ENCODE measurements around the gene CACFD1. TPM values are rescaled to one million over a fixed set of nuclear protein-coding genes. Genes with fewer than 3 reads are reported as not detected.

Gene CACFD1
- total RNA-seq, 1 donor from 2014 or later, result 1.1 TPM

GRCh38 chr9:133472753-133473378 lies 13.1 kb downstream of the CACFD1 start:
- Mint-ChIP-seq H3K4me1 (ENCODE audit: low read depth) (no peaks in the 10 kb centered on the region), H3K4me3 (no peak overlapping the region), H3K9me3 (no peaks in the 10 kb centered on the region), H3K36me3 (ENCODE audit: low read depth) (no peaks in the 10 kb centered on the region), H3K27me3 (ENCODE audit: insufficient read depth) (no peaks in the 10 kb centered on the region), H3K27ac (no peak overlapping the region)
- intact Hi-C loops (cut with micrococcal nuclease), result no loop called here
- no peak for DNase-seq (ENCODE audit: low spot score)

GRCh38 chr9:133473743-133474142 lies 14.0 kb downstream of the CACFD1 start:
- Mint-ChIP-seq H3K4me3 (no peak overlapping the region), H3K9me3 (no peaks in the 10 kb centered on the region), H3K36me3 (ENCODE audit: low read depth) (no peaks in the 10 kb centered on the region), H3K4me1 (ENCODE audit: low read depth) (no peaks in the 10 kb centered on the region), H3K27ac (no peak overlapping the region), H3K27me3 (ENCODE audit: insufficient read depth) (no peaks in the 10 kb centered on the region)
- intact Hi-C loops (cut with micrococcal nuclease), result no loop called here
- DNase-seq (ENCODE audit: low spot score), result no peak

GRCh38 chr9:133474215-133474614 lies 14.4 kb downstream of the CACFD1 start:
- H3K27ac Mint-ChIP-seq, result no peak overlapping the region
- DNase-seq (ENCODE audit: low spot score), result no peak
- no peaks in the 10 kb centered on the region for H3K4me1 Mint-ChIP-seq (ENCODE audit: low read depth)
- no peaks in the 10 kb centered on the region for H3K27me3 Mint-ChIP-seq (ENCODE audit: insufficient read depth)
- intact Hi-C loops (cut with micrococcal nuclease), result no loop called here
- no peak overlapping the region for H3K4me3 Mint-ChIP-seq
- H3K9me3 Mint-ChIP-seq, result no peaks in the 10 kb centered on the region
- H3K36me3 Mint-ChIP-seq (ENCODE audit: low read depth), result no peaks in the 10 kb centered on the region

- Mint-ChIP-seq H3K36me3 (ENCODE audit: low read depth) (no peaks in the 10 kb centered on the region), H3K4me3 (no peak overlapping the region), H3K27ac (no peak overlapping the region), H3K4me1 (ENCODE audit: low read depth) (peaks cover 4% of the 10 kb centered on the region), H3K27me3 (ENCODE audit: insufficient read depth) (peaks cover 2% of the 10 kb centered on the region), H3K9me3 (no peaks in the 10 kb centered on the region)
- intact Hi-C loops (cut with micrococcal nuclease), result no loop called here
- no peak for DNase-seq (ENCODE audit: low spot score)
Observed at GRCh38 chr9:133474853-133475252, 15.1 kb downstream of the CACFD1 start.

- Mint-ChIP-seq H3K9me3 (no peaks in the 10 kb centered on the region), H3K4me3 (no peak overlapping the region), H3K27me3 (ENCODE audit: insufficient read depth) (peaks cover 3% of the 10 kb centered on the region), H3K4me1 (ENCODE audit: low read depth) (peaks cover 6% of the 10 kb centered on the region), H3K27ac (no peak overlapping the region), H3K36me3 (ENCODE audit: low read depth) (no peaks in the 10 kb centered on the region)
- DNase-seq (ENCODE audit: low spot score), result no peak
- intact Hi-C loops (cut with micrococcal nuclease), result no loop called here
Observed at GRCh38 chr9:133475292-133476012, 15.7 kb downstream of the CACFD1 start.

- H3K36me3 Mint-ChIP-seq (ENCODE audit: low read depth), result no peaks in the 10 kb centered on the region
- peaks cover 6% of the 10 kb centered on the region for H3K4me1 Mint-ChIP-seq (ENCODE audit: low read depth)
- peaks cover 5% of the 10 kb centered on the region for H3K27me3 Mint-ChIP-seq (ENCODE audit: insufficient read depth)
- DNase-seq (ENCODE audit: low spot score), result no peak
- H3K4me3 Mint-ChIP-seq, result no peak overlapping the region
- no peaks in the 10 kb centered on the region for H3K9me3 Mint-ChIP-seq
- H3K27ac Mint-ChIP-seq, result no peak overlapping the region
- intact Hi-C loops (cut with micrococcal nuclease), result no loop called here
Observed at GRCh38 chr9:133476036-133476931, 16.5 kb downstream of the CACFD1 start.

GRCh38 chr9:133476941-133477340 lies 17.2 kb downstream of the CACFD1 start:
- Mint-ChIP-seq H3K4me1 (ENCODE audit: low read depth) (peaks cover 6% of the 10 kb centered on the region), H3K27ac (no peak overlapping the region), H3K9me3 (no peaks in the 10 kb centered on the region), H3K27me3 (ENCODE audit: insufficient read depth) (peaks cover 6% of the 10 kb centered on the region), H3K36me3 (ENCODE audit: low read depth) (no peaks in the 10 kb centered on the region), H3K4me3 (no peak overlapping the region)
- no peak for DNase-seq (ENCODE audit: low spot score)
- intact Hi-C loops (cut with micrococcal nuclease), result no loop called here

- H3K4me3 Mint-ChIP-seq, result peak overlapping the region; percentile 26
- H3K36me3 Mint-ChIP-seq (ENCODE audit: low read depth), result no peaks in the 10 kb centered on the region
- peaks cover 6% of the 10 kb centered on the region for H3K4me1 Mint-ChIP-seq (ENCODE audit: low read depth)
- no peak for DNase-seq (ENCODE audit: low spot score)
- no peaks in the 10 kb centered on the region for H3K9me3 Mint-ChIP-seq
- H3K27me3 Mint-ChIP-seq (ENCODE audit: insufficient read depth), result peaks cover 6% of the 10 kb centered on the region
- no peak overlapping the region for H3K27ac Mint-ChIP-seq
- intact Hi-C loops (cut with micrococcal nuclease), result no loop called here
Observed at GRCh38 chr9:133477461-133477860, 17.7 kb downstream of the CACFD1 start.

- intact Hi-C loops (cut with micrococcal nuclease), result loop anchor here (2.0 kb wide), 2 partner anchors 71 to 107 kb away; no protein-coding TSS in a partner anchor
- no peaks in the 10 kb centered on the region for H3K36me3 Mint-ChIP-seq (ENCODE audit: low read depth)
- H3K4me1 Mint-ChIP-seq (ENCODE audit: low read depth), result peaks cover 6% of the 10 kb centered on the region
- H3K27me3 Mint-ChIP-seq (ENCODE audit: insufficient read depth), result peaks cover 10% of the 10 kb centered on the region
- no peak for DNase-seq (ENCODE audit: low spot score)
- no peak overlapping the region for H3K27ac Mint-ChIP-seq
- no peaks in the 10 kb centered on the region for H3K9me3 Mint-ChIP-seq
- H3K4me3 Mint-ChIP-seq, result peak overlapping the region; percentile 58
Observed at GRCh38 chr9:133477992-133478850, 18.4 kb downstream of the CACFD1 start.

- Mint-ChIP-seq H3K4me1 (ENCODE audit: low read depth) (peaks cover 6% of the 10 kb centered on the region), H3K4me3 (peak within 1 kb of the TSS; percentile 79), H3K36me3 (ENCODE audit: low read depth) (no peaks in the 10 kb centered on the region), H3K9me3 (no peaks in the 10 kb centered on the region), H3K27me3 (ENCODE audit: insufficient read depth) (peaks cover 13% of the 10 kb centered on the region), H3K27ac (no peak within 1 kb of the TSS)
- intact Hi-C loops (cut with micrococcal nuclease), result loop anchor here (1.0 to 2.0 kb wide), 3 partner anchors 20 to 108 kb away; partner anchors contain the start of gene CACFD1
- peak; percentile 82 for DNase-seq (ENCODE audit: low spot score)
Observed at GRCh38 chr9:133478851-133479711, 19.3 kb downstream of the CACFD1 start, which contains the start of gene SLC2A6. SLC2A6 (minus strand) TSS chr9:133479099; CDS start chr9:133479059, 40 bp downstream.

- H3K9me3 Mint-ChIP-seq, result no peaks in the 10 kb centered on the region
- intact Hi-C loops (cut with micrococcal nuclease), result no loop called here
- peaks cover 14% of the 10 kb centered on the region for H3K27me3 Mint-ChIP-seq (ENCODE audit: insufficient read depth)
- H3K36me3 Mint-ChIP-seq (ENCODE audit: low read depth), result no peaks in the 10 kb centered on the region
- DNase-seq (ENCODE audit: low spot score), result no peak
- H3K4me1 Mint-ChIP-seq (ENCODE audit: low read depth), result peaks cover 13% of the 10 kb centered on the region
- no peak overlapping the region for H3K27ac Mint-ChIP-seq
- H3K4me3 Mint-ChIP-seq, result no peak overlapping the region
Observed at GRCh38 chr9:133483611-133484010, 23.8 kb downstream of the CACFD1 start.

Data from activated T-helper 1 cell treated with anti-CD3 and anti-CD28 coated beads, Interleukin-12 subunit alpha, Interleukin-12 subunit beta, Interleukin-2, Interleukin-4 antibody, amounts not matched to agents 30 ng/mL and 10 ng/mL and 1 ng/mL, durations not matched to agents 14 hours and 24 hours and 36 hours (primary cell).